ENCODE results near the gene LYVE1.

The LYVE1 gene

GRCh38 chr11:10591741-10592140, 23.3 kb upstream of the LYVE1 start:
- DNase-seq = no peak

GRCh38 chr11:10590218-10590915, 21.9 kb upstream of the LYVE1 start:
- DNase-seq = no peak

GRCh38 chr11:10588904-10589303, 20.4 kb upstream of the LYVE1 start:
- no peak for DNase-seq

- DNase-seq = no peak
These were observed 19.5 kb upstream of the LYVE1 start for GRCh38 chr11:10587995-10588394.

DNA sequence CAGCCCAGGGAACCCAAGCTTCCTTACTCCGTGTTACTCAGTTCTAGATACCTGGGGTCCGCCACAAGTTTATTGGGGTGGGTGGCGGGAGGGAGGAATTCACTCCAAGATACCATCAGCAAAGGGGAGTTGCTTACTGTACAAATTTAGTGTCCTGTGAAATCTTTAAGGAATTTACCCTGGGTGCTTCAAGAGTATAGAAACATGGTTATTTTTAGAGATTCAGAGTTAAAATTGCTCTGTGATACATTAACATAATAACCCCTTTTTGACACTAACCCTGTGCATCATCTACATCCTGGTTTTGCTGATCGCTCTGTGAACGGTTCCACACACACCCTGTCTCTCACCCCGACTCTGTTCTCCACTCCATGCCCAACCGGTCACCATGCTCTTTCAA, 18.9 kb upstream of the LYVE1 start:
- DNase-seq = no peak

- no peak for DNase-seq
These were observed 15.6 kb upstream of the LYVE1 start for GRCh38 chr11:10584071-10584501.

GRCh38 chr11:10581481-10582019, 13.1 kb upstream of the LYVE1 start:
- DNase-seq = no peak

- no peak for DNase-seq
These were observed 12.2 kb upstream of the LYVE1 start for GRCh38 chr11:10580623-10581022.

- DNase-seq = no peak
These were observed 11.2 kb upstream of the LYVE1 start for GRCh38 chr11:10579700-10580099.

- no peak for DNase-seq
These were observed 7.6 kb upstream of the LYVE1 start for GRCh38 chr11:10576035-10576398.

DNA sequence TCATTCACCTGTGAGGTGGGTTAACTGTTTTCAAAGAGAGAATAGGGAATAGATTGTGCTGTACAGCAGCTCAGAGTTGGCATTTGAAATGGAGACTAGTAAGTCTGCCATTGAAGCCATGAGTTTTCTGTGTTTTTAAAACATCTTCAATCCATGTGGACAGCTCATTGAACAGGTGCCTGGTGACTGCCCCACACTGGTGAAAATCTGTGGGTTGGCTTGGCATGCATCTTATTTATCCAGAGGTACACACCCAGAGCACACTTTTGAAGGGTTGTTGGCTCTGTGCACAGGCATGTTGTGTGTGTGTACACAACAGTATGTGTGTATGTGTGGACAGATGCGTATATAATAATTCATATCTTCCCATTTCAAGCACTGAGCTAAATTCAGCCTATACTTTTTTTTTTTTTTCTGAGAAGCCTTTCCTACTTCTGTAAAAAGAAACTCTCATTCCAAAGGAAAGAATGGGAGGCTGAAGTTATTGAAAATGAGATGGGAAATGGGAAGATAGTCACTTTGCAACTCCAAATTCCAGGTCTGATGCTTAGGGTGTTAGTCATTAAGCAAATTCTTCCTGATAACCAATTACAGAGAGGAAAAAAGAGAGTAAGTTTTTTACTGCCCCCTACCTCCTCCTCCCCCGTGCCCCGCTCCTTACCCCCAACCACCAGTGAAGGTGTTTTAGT, 7.0 kb upstream of the LYVE1 start:
- DNase-seq = no peak

GRCh38 chr11:10573556-10573955, 5.1 kb upstream of the LYVE1 start:
- DNase-seq = no peak

DNA sequence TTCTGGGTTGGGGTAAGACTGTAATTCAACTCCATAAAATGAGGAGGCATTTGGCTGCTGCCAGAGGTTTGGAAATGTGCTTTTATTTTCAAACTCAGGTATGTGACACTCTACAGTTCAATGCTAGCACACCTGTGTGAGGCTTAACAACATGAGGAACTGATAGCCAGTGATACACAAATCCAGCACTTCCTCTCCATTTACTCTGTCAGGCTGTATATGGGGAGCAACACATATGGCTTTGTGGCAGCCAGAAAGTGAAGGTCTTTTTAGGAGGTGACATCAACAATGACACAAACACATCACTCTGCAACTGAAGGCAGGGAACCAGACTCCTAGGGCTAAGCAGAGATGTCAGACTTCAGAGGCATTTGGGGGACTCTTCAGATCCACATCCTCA, 4.6 kb upstream of the LYVE1 start:
- DNase-seq = no peak

- DNase-seq = no peak
These were observed 4.1 kb upstream of the LYVE1 start for GRCh38 chr11:10572533-10572932.

DNA sequence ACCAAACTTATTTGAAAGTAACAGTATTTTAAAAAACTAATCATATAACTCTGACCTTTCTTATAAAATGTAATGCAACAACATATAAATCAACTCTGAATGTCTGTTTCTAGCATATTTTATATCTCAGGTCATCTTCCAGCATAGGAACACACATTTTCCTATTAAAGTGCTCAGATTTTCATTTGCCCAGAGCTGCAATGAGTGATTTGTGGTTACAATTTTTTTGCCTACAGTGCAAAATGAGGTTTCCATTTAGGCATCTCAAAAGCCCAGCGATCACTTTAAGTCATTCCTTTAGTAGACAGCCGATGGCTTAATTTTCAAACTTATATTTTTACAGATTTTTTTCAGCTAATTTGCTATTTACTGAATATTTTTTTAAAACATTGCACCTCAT, 1.0 kb downstream of the LYVE1 start:
- no peak for DNase-seq

- no peak for DNase-seq
These were observed 2.1 kb downstream of the LYVE1 start for GRCh38 chr11:10566257-10566957.

- no peak for DNase-seq
These were observed 3.0 kb downstream of the LYVE1 start for GRCh38 chr11:10565493-10565892.

- DNase-seq = no peak
These were observed 3.7 kb downstream of the LYVE1 start for GRCh38 chr11:10564696-10565318.

DNA sequence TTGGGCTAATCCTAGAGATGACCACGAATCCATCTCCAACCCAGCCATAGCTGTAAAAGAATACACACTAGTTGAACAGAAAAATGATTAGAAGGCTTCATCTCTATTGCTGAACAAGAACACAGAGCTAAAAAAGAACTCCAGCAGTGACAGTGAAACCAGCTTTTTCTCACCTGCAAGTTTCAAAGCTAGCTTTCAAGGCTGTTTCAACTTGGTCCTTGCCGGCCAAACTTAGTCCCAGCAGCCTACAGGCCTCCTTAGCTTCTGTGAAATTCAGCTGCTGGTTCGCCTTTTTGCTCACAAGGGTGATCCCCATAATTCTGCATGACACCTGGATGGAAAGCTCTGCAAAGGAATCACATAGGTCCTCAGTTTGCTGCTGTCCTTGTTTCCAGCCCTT, 4.4 kb downstream of the LYVE1 start:
- DNase-seq = no peak

DNA sequence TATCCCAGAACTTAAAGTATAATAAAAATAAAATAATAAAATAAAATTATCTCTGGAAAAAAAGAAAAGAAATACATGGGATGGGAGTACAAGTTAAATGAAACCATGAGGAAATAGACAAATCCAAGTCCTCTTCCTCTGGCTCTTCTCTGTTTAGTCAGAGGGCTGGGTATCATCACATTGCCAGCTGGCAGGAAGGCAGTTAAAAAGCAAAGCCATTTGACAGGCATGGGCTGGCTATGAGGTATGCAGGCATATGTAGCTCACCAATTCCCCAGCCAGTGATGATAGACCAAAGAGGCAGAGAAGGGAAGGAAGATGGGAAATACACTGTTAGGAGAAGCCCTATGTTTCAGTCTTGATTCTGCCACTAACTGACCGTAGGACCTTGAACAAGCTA, 6.5 kb downstream of the LYVE1 start:
- DNase-seq = no peak

DNA sequence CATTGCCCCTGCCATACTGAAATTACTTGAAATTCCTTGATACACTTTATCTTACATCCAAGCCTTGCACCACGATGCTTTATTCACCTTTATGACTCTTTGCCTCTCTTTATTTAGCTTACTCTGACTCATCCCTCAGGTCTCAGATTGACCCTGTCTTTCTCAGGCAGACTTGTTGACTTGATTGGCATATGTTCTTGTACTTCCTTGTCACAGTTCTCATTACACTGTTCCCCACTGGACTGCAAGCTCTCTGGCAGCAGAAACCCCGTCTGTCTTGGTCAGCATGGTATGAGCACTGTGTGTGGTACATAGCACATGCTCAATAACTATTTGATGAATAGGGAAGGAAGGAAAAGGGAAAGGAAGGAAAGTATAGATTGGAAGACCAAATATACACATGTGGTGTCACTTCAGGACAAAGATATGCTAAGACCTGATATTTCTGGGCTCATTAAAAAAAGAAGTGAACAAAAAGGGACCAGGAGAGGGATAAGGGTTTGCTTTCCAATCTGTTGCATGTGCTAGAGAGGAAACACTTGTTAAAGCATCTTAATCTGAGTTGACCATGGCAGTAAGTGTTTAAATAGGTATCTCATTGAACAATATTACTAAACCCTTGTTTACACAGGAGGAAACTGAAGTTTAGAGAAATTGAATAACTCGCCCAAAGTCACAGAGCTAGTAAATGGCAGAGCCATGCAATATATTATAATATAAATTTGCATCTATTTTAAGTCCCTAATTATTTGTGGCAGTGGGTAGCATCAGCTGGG, 7.2 kb downstream of the LYVE1 start:
- no peak for DNase-seq

DNA sequence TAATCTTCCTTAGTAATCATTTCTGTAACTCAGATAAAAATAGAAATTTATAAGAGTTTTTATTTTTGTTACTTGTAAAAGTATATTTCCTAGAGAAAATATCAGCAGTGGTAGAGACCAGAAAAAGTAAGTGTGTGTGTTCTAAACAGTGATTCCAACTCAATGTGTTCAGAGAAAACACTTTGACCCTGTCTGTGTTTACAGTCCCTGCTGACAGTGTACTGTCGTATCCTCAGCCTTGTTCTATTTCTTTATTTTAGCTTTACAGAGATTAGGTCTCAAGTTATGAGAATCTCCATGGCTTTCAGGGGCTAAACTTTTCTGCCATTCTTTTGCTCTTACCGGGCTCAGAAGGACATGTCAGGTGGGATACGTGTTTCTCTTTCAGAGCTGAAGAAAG, 10.2 kb downstream of the LYVE1 start:
- DNase-seq = no peak

GRCh38 chr11:10556590-10556989, 11.9 kb downstream of the LYVE1 start:
- DNase-seq = no peak

Measured in activated T-cell treated with anti-CD3 and anti-CD28 coated beads for 4 hours (primary cell).